HG02623 (cell line): ENCODE measurements around the gene PMEPA1.

ENCODE experiments used
- ATAC-seq: cut with Tn5 transposase; IDR thresholded peaks from one replicate; pipeline ENCODE4 v1.9.1; 2021; ENCODE audit warnings: moderate library complexity; ENCODE audit not compliant: unreplicated experiment

PMEPA1 gene

GRCh38 chr20:57627339-57627738 lies 82.5 kb downstream of the PMEPA1 start:
- ATAC-seq, result no peak

GRCh38 chr20:57625978-57626377 lies 83.8 kb downstream of the PMEPA1 start:
- no peak for ATAC-seq

GRCh38 chr20:57625181-57625958 lies 84.4 kb downstream of the PMEPA1 start:
- ATAC-seq, result no peak

- ATAC-seq, result no peak
These were observed 85.7 kb downstream of the PMEPA1 start for GRCh38 chr20:57624124-57624523.

DNA sequence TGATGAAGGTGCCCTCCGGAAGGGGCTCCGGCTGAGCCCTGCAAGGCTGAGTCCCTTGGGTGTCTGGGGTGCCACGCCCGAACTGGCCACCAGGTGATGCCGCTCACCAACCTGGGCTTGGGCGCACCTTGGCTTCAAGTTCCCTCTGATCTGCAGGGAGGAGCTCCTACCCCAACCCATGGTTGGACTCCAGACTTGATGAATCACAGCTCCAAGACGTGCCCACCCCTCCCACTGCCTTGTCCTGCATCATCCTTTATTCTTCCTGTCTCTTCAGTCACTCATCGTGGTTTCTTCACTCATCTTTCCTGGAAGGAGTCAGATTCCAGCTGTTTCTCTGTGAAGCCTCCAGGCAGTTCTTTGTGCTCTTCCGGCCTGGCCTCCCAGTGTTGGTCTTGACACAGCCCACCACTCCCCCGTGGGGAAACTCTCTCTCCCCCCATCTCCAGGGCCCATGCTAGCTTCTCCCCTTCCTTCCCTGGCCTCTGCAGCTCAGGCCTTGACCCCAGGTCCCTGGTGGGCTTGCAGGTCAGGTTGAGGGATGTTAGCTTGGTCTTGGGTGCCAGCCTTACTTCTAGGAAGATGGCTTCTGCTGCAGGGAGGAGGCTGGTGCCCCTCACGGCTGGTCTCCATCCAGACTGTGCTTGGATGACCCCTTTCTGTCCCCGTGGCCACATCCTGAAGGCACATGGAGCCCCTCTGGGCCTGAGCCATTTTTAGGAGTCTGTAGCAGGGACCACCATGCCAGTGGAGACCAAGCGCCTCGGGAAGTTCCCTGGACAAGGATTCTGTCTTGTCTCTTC lies 87.0 kb downstream of the PMEPA1 start:
- ATAC-seq, result no peak

GRCh38 chr20:57622201-57622570 lies 87.6 kb downstream of the PMEPA1 start:
- ATAC-seq, result no peak

DNA sequence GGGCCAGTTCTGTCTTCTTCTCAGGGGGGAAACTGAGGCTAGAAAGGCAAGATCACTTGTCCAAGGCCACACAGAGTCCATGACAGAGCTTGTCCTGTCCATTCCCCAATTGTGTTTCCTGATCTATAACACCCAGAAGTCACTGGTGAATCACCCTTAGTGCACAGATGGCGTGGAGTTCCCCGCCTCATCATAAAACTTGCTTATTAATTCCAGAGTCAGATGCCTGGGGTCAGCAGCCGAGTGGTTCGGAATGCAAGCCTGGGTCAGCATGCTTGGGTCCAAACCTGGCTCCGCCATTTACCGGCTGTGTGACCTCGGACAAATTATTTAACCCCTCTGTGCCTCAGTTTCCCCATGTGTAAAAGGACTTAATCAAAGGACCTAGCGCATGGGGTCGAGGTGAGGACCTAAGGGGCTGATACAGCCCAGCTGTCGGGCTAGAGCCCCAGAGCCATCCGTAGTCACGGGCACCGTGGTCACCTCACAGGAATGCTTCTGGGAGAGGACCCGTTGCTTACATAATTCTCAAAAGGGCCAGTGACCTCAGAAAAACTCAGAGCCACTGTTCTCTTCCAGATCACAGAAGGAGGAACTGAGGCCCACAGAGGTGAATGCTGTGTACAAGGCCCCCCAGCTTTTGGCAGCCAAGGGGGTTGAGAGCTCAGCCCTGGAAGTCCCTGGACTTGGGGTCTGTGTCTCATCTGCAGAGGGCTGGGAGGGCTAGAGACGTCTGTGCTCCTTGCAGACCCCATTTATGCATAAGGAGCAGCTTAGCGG lies 88.2 kb downstream of the PMEPA1 start:
- no peak for ATAC-seq

DNA sequence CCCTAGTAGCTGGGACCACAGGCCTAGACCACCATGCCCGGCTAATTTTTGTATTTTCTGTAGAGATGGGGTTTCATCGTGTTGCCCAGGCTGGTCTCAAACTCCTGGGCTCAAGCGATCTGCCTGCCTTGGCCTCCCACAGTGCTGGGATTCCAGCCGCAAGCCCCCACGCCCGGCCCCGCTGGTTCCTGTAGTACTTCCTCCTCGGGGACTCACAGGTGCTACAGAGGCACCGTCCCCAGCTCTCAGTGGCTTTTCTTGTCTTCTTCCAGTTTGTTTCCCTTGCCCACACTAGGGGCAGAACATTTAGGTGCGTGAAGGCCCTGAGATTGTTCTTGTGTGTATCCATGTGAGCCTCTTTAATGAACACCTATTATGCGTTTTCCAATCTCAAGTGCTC lies 88.8 kb downstream of the PMEPA1 start:
- ATAC-seq, result no peak

GRCh38 chr20:57620274-57620990 lies 89.4 kb downstream of the PMEPA1 start, which contains the start of gene ZBP1:
ZBP1 (minus strand) TSS chr20:57620426; CDS start chr20:57620295, 131 bp downstream.
- ATAC-seq, result peak; percentile 53

DNA sequence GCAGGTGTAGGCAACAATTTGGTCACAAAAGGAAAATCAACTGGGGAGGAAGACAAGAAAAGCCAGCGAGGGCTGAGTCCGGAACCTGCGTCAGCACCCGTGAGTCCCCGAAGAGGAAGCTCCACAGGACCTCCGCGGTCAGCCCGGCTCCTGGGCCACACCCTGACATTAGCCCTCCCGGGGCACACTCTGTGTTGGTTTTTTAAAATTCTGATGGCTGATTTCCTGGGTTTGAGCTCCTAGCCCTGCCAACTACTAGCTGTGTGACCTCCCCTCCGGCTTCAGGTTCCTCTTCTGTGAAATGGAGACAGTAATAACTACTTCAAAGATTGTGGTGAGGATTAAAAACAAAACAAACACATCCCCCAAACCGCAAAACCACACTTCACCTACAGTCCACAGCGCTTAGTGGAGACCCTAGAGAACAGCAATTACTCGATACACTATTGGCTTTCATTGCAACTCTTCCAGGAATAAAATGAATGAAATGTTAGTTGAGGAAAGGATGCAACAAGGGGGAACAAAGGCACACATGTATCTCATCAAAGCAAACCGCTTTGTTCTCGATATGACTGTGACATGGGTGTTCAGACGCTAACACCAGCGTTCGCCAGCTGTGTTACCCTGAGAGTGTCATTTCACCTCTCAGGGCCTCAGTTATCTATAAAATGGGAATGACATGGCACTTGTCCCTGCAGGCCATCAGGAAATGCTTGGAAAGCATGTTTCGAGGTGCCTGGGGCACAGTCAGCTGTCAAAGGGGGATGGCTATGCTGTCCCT lies 90.6 kb downstream of the PMEPA1 start:
- peak; percentile 45 for ATAC-seq

GRCh38 chr20:57618764-57619050 lies 91.1 kb downstream of the PMEPA1 start:
- no peak for ATAC-seq

- ATAC-seq, result no peak
These were observed 91.6 kb downstream of the PMEPA1 start for GRCh38 chr20:57618091-57618763.

DNA sequence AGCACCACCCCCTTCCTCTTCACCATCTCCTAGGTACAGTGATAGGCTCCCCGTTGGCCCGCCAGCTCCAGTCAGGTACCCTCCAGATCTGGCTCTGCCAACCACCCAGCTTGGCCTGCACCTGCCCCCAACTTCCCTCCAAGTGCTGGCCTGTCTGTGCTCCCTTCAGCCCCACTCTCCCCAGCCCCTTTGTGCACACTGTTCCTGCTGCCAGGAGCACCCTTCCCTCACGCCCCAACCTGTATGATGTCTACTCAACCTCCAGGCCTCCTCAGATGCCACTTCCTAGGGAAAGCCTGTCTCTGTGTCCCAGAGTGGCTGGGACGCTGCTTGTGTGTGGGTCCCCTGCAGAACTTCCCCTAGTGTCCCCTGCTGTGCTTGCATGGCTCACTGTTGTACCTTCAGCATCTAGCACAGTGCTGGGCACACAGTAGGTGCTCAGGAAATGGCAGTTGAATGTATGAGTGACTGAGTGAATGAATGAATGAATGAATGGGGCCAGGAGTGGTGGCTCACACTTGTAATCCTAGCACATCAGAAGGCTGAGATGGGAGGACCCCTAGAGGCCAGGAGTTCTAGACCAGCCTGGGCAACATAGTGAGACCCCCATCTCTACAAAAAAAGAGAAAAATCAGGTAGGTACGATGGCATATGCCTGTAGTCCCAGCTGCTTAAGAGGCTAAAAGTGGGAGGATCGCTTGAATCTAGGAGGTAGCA lies 92.6 kb downstream of the PMEPA1 start:
- ATAC-seq, result no peak

GRCh38 chr20:57616143-57616951 lies 93.5 kb downstream of the PMEPA1 start:
- no peak for ATAC-seq

DNA sequence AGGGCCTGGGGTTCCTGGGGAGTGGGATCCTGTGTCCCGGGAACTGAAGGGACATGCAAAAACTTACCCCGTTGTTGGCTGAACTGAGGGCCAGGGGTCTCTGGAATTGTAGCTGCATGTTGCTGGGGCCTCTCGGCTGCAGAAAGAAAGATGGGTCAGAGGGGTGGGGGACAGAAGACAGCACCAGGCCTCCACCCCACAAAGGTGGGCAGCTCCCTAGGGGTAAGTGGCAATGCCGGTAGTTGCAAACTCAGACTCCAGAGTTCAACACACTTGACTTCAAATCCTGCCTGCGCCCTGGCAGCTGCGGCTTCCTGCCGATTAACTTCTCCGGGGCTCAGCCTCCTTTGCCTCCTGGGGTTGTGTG lies 94.4 kb downstream of the PMEPA1 start:
- no peak for ATAC-seq

DNA sequence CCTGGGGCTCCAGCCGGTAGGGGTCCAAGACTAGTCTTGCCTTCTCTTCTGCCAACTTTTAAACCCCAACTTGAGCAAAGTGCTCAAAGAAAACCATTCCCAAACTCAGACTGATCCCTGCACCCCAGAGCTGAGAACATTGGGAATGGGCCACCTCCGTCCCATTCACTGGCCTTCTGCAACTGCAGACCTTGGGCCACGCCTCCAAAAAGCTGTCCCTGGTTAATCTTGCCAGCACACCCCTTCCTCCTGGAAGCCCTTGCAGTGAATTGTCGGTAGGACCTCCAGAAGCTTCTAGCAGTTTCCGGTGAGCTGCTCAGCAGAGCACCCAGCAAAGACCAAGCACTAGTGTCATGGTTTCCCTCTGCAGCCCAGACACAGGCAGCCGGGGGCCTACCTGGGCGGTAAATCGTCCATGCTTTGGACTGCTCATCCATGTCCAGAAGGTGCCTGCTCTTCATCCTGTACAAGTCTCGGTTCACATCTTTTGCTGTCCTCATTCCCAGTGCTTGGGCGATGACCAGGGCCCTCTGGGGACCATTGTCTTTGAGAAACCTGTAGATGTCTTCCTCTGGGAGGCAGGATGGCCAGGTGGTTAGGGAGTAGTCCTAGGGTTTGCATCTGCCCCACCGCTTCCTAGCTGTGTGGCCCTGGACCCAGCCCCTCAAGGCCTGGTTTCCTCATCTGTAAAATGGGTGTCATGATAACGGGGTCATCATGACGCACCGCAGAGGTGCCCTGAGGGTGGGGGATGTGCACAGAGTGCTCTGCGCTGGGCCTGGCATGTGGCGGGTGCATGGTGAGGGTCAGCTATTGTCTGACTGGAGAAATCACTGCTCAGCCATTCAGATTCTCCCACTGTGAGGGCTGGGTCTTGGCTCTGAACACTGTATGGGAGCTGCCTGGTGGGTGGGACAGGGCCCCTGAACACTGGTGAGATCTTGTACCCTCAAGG lies 95.0 kb downstream of the PMEPA1 start:
- ATAC-seq, result no peak

GRCh38 chr20:57613481-57613921 lies 96.3 kb downstream of the PMEPA1 start:
- no peak for ATAC-seq
